SK-N-MC (cell line): Measurements from ENCODE around the gene RPAIN.

Experiments used
- EZH2 ChIP-seq: fragments of 200-600 bp; sonication (generic); IDR thresholded peaks from one replicate; pipeline ENCODE4 v1.6.1; 2017; ENCODE audit warnings: antibody characterized with exemption
- FOXP2 ChIP-seq: optimal IDR thresholded peaks from 2 replicates; pipeline ENCODE3; 2011; ENCODE audit warnings: mild to moderate bottlenecking, moderate library complexity; ENCODE audit not compliant: insufficient read depth; ENCODE audit errors: extremely low read length, control extremely low read depth
- POLR2AphosphoS5 ChIP-seq: IDR thresholded peaks from 2 replicates; pipeline ENCODE4 v1.6.1; 2012; ENCODE audit warnings: mild to moderate bottlenecking, low read depth, low read length, borderline replicate concordance

- no peak for TF ChIP-seq EZH2
- no peak for TF ChIP-seq POLR2AphosphoS5
- TF ChIP-seq FOXP2, result no peak
Measured at GRCh38 chr17:5380491-5381135, 39.4 kb upstream of the RPAIN start.
